Mesothelial cell of epicardium (in vitro differentiated cells): ENCODE data around the gene GBP1. TPM values are rescaled to one million over a fixed set of nuclear protein-coding genes. Genes with fewer than 3 reads are reported as not detected.

Source experiments
- DNase-seq, 2 experiments: peaks; one replicate each; pipeline ENCODE4 v3.0.0; 2021; ENCODE audit warnings: low spot score in 2 of 2; ENCODE audit not compliant: unreplicated experiment in 2 of 2
- H3K27ac Mint-ChIP-seq: 2 replicates; pipeline ENCODE4 v1.8.0; 2021; ENCODE audit warnings: mixed read lengths
- H3K27me3 Mint-ChIP-seq: 2 replicates; pipeline ENCODE4 v1.8.0; 2021; ENCODE audit warnings: low read depth, mixed read lengths
- H3K36me3 Mint-ChIP-seq: 2 replicates; pipeline ENCODE4 v1.8.0; 2021; ENCODE audit warnings: mixed read lengths
- H3K4me1 Mint-ChIP-seq: 2 replicates; pipeline ENCODE4 v1.8.0; 2021; ENCODE audit warnings: mixed read lengths
- H3K4me3 Mint-ChIP-seq: 2 replicates; pipeline ENCODE4 v1.8.0; 2021; ENCODE audit warnings: mild to moderate bottlenecking, moderate library complexity, mixed read lengths
- H3K9me3 Mint-ChIP-seq: 2 replicates; pipeline ENCODE4 v1.8.0; 2021; ENCODE audit warnings: mixed read lengths
- total RNA-seq: library from RNA; stranded (reverse); gene quantifications from 3 replicates; pipeline ENCODE4 v1.2.1, GENCODE V29; 2021
- TF ChIP-seq, protein P1 (sequence below): fragments of 200-600 bp; sonication (generic); IDR thresholded peaks from one replicate; pipeline ENCODE4 v1.5.0; 2021; ENCODE audit warnings: antibody characterized with exemption; ENCODE audit not compliant: unreplicated experiment

Gene GBP1, protein sequence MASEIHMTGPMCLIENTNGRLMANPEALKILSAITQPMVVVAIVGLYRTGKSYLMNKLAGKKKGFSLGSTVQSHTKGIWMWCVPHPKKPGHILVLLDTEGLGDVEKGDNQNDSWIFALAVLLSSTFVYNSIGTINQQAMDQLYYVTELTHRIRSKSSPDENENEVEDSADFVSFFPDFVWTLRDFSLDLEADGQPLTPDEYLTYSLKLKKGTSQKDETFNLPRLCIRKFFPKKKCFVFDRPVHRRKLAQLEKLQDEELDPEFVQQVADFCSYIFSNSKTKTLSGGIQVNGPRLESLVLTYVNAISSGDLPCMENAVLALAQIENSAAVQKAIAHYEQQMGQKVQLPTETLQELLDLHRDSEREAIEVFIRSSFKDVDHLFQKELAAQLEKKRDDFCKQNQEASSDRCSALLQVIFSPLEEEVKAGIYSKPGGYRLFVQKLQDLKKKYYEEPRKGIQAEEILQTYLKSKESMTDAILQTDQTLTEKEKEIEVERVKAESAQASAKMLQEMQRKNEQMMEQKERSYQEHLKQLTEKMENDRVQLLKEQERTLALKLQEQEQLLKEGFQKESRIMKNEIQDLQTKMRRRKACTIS
- 52.3 to 58.3 TPM (median 55.5 TPM) in 3 replicates for total RNA-seq

DNA sequence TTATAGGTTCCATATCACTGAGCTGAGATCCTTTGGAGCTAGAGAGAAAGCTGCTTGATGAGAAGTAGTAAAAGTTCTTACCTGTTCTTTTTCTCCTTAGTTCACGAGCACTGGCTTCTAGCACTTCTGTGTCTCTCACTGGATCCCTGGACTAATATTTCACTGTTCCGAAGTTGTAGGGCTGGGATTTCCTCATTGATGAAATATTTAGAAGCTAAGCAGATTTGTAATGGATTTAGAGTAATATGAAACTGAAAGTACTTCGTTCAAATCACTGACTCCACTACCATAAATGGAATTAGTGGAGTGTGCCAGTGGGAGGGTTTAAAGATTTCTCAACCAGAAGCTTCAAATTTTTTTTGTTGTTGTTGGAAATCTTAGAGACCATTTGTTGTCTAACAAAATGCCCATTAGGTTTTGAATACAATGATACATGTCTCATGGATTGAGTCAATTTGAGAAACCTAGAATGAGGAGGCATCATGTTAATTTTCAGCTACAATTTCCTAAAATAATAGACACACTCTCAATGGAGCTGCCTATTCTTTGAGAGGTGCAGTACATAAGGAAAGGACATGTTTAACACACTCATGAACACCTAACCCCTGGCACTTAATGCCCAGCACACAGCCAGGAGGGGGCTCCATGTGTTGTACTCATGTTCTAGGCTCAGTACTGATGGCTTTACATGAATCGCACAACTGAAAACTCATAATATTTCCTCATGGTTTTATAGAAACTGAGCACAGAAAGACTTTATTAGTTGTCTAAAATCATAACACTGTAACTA lies at the start of gene GBP1:
GBP1 (minus strand) TSS at position 130 of the 790 bp plus-strand sequence. CDS start 1,974 bp downstream, outside the sequence.
- DNase-seq, result no peak
- peak within 1 kb of the TSS; percentile 95 for H3K27ac Mint-ChIP-seq
- peak within 1 kb of the TSS; percentile 67 for H3K4me3 Mint-ChIP-seq

DNA sequence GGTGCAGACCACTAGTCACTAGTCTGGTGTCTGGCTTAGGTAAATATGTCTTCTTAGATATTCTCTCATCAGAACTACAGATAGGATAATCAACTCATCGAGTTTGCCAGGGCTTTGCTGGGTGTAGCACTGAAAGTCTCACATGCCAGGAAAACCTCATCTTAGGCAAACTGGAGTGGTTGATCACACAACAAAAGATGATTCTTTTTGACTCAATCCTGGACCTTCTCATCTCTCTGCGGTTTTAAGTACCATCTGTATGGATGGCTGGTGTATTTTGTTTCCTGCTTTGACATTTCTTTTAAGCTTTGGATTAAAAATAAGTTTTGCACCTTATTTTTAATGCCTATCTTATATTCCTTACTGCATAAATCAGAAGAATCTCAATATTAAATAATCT lies 49.7 kb upstream of the GBP1 start:
- H3K36me3 Mint-ChIP-seq, result no peaks in the 10 kb centered on the region
- H3K27me3 Mint-ChIP-seq, result peaks cover 6% of the 10 kb centered on the region
- H3K9me3 Mint-ChIP-seq, result peaks cover 6% of the 10 kb centered on the region
- no peak overlapping the region for H3K4me3 Mint-ChIP-seq
- H3K4me1 Mint-ChIP-seq, result no peaks in the 10 kb centered on the region
- no peak overlapping the region for H3K27ac Mint-ChIP-seq
- DNase-seq, result no peak
- TF ChIP-seq, protein P1, sequence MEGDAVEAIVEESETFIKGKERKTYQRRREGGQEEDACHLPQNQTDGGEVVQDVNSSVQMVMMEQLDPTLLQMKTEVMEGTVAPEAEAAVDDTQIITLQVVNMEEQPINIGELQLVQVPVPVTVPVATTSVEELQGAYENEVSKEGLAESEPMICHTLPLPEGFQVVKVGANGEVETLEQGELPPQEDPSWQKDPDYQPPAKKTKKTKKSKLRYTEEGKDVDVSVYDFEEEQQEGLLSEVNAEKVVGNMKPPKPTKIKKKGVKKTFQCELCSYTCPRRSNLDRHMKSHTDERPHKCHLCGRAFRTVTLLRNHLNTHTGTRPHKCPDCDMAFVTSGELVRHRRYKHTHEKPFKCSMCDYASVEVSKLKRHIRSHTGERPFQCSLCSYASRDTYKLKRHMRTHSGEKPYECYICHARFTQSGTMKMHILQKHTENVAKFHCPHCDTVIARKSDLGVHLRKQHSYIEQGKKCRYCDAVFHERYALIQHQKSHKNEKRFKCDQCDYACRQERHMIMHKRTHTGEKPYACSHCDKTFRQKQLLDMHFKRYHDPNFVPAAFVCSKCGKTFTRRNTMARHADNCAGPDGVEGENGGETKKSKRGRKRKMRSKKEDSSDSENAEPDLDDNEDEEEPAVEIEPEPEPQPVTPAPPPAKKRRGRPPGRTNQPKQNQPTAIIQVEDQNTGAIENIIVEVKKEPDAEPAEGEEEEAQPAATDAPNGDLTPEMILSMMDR, result no peak

More for the DNA sequence above, at the start of gene GBP1:
- peaks cover 41% of the 10 kb centered on the region for H3K4me1 Mint-ChIP-seq
- no peaks in the 10 kb centered on the region for H3K27me3 Mint-ChIP-seq
- H3K36me3 Mint-ChIP-seq, result peaks cover 8% of the 10 kb centered on the region
- H3K9me3 Mint-ChIP-seq, result no peaks in the 10 kb centered on the region
- TF ChIP-seq, protein P1, result no peak

DNA sequence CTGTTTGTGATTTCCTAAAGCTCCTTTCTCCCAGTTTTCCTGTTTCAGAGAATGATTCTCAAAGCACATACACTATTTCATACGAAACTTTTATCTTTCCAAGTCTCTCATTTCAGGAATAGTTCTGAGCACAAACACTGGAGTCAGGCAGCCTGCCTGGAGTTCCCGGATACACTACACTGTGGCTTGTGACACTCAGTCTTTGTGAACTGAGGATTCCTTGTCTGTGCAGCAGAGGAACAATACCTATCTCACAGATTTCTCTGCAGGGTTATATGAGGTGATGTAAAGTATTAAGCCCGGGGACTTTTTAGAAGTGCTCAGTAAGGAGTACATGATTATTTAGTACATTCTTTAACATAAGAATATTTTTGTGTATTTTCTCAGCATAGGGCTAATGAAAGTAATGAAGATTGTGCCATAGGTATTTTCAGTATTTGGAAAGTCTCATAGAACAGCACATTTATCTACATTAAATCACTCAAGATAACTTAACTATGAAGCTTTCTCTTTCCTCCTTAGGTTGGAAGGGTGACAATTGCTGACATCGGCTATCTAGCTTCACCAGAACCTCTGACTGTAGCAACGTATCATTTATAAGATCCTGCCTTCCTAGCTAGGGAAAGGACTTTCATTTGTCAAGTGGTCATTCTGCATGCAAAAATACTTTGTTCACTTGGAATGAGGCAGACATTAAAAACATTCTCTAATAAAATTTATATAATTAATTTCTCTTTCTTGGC lies 48.0 kb upstream of the GBP1 start:
- no peaks in the 10 kb centered on the region for H3K36me3 Mint-ChIP-seq
- peaks cover 6% of the 10 kb centered on the region for H3K9me3 Mint-ChIP-seq
- no peak overlapping the region for H3K4me3 Mint-ChIP-seq
- no peak for DNase-seq
- TF ChIP-seq, protein P1, result no peak
- H3K4me1 Mint-ChIP-seq, result no peaks in the 10 kb centered on the region
- peak overlapping the region; percentile 47 for H3K27ac Mint-ChIP-seq
- peaks cover 6% of the 10 kb centered on the region for H3K27me3 Mint-ChIP-seq

DNA sequence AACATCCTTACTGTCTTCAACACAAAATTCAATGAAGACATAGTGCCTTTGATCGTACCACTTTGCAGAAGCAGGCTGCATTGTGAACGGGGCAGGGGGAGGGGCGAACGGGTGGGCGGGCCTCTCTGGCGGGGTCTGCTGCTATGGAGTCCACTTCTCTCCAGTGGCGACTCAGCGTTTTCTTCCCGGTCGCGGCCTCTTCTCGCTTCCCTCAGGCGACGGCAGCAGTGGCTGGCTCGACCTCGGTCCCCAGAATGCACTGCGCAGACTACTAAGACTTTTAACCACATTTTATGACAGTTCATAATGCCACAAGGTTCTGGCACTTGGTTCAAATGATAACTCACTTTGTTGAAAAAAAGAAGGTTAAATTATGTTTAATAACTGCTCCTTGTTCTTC lies 39.7 kb upstream of the GBP1 start:
- Mint-ChIP-seq H3K27ac (no peak overlapping the region), H3K4me1 (no peaks in the 10 kb centered on the region), H3K27me3 (peaks cover 1% of the 10 kb centered on the region), H3K9me3 (peaks cover 5% of the 10 kb centered on the region), H3K4me3 (no peak overlapping the region), H3K36me3 (no peaks in the 10 kb centered on the region)
- no peak for DNase-seq
- TF ChIP-seq, protein P1, result no peak

DNA sequence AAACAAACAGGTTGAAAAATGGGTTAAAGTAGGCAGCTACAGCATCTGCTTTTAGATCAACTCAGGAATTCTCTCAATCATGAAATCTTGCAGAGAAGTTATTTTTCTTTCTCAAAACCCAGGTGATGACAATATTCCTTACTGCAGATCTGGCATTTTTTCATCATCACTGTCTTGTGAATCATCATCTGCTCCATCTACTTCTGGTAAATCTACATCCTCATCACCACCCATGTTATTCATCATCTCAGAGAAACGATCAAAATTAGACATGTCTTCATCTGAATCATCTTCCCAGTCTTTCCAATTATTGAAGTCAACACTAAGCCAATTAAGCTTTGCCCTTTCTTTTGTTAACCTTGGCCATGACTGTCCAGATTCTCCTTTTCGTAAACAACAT lies 39.1 kb upstream of the GBP1 start:
- H3K9me3 Mint-ChIP-seq, result peaks cover 10% of the 10 kb centered on the region
- H3K4me3 Mint-ChIP-seq, result no peak overlapping the region
- no peaks in the 10 kb centered on the region for H3K36me3 Mint-ChIP-seq
- H3K27ac Mint-ChIP-seq, result no peak overlapping the region
- no peak for DNase-seq
- TF ChIP-seq, protein P1, result no peak
- H3K4me1 Mint-ChIP-seq, result no peaks in the 10 kb centered on the region
- H3K27me3 Mint-ChIP-seq, result peaks cover 1% of the 10 kb centered on the region
